OCI-LY1 (cell line): ENCODE results near the gene RND2.

ENCODE experiments used
- CTCF ChIP-seq: fragments of 200-600 bp; sonication (generic), shearing (Covaris generic); IDR thresholded peaks from 2 replicates; pipeline ENCODE4 v1.5.1; 2017; ENCODE audit warnings: mild to moderate bottlenecking, antibody characterized with exemption, low read length, moderate library complexity, mixed read lengths
- EZH2 ChIP-seq: fragments of 200-600 bp; sonication (generic), shearing (Covaris generic); IDR thresholded peaks from 2 replicates; pipeline ENCODE4 v1.8.0; 2017; ENCODE audit warnings: borderline replicate concordance, mixed run types, mild to moderate bottlenecking, antibody characterized with exemption, low read length, moderate library complexity, mixed read lengths

DNA sequence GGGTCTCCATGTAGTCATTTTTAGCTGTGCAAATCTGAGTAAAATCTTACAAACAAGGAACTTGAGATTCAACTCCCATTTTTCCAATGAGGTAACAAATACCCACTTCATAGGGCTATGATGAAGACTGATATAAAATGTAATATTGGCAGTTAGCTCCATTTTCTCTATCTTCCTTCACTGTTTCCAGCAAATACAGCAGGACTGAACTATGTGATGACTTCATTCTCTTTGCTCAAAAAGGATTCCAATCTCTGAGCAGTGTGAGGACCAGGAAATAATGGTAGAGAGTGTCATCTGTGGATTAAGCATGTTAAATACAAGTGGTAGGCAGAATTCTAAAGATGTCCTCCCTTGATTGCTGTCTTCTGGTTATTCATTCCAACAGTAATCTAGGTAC lies 18.3 kb downstream of the RND2 start:
- TF ChIP-seq CTCF, result no peak
- TF ChIP-seq EZH2, result no peak
